IMR-90 (cell line): ENCODE data around the gene PRDM15.

Source experiments
- BHLHE40 ChIP-seq: fragments of 150-350 bp; IDR thresholded peaks from 2 replicates; pipeline ENCODE4 v1.6.1; 2016; ENCODE audit warnings: mild to moderate bottlenecking, low read depth, low read length
- CEBPB ChIP-seq: IDR thresholded peaks from 2 replicates; pipeline ENCODE4 v1.6.1; 2012; ENCODE audit warnings: low read depth, low read length, improper control_type of control experiment
- CHD1 ChIP-seq: IDR thresholded peaks from 2 replicates; pipeline ENCODE4 v1.6.1; 2012; ENCODE audit warnings: low read depth, low read length, improper control_type of control experiment
- FOS ChIP-seq: fragments of 150-350 bp; IDR thresholded peaks from 2 replicates; pipeline ENCODE4 v1.6.1; 2016; ENCODE audit warnings: low read depth, low read length
- MAFK ChIP-seq: IDR thresholded peaks from 2 replicates; pipeline ENCODE4 v1.6.1; 2012; ENCODE audit warnings: low read depth, low read length, improper control_type of control experiment
- MAZ ChIP-seq: IDR thresholded peaks from 2 replicates; pipeline ENCODE4 v1.6.1; 2012; ENCODE audit warnings: low read depth, mild to moderate bottlenecking, low read length, improper control_type of control experiment, moderate library complexity, borderline replicate concordance
- MXI1 ChIP-seq: IDR thresholded peaks from 2 replicates; pipeline ENCODE4 v1.6.1; 2012; ENCODE audit warnings: low read depth, mild to moderate bottlenecking, low read length, moderate library complexity, borderline replicate concordance
- NFE2L2 ChIP-seq: fragments of 150-350 bp; IDR thresholded peaks from 2 replicates; pipeline ENCODE4 v1.6.1; 2016; ENCODE audit warnings: low read depth, mild to moderate bottlenecking, low read length
- POLR2A ChIP-seq: IDR thresholded peaks from 2 replicates; pipeline ENCODE4 v1.6.1; 2012; ENCODE audit warnings: mild to moderate bottlenecking, low read depth, low read length
- SMC3 ChIP-seq: fragments of 150-350 bp; IDR thresholded peaks from 2 replicates; pipeline ENCODE4 v1.6.1; 2016; ENCODE audit warnings: low read depth, mild to moderate bottlenecking, antibody characterized with exemption, low read length, moderate library complexity
- TF ChIP-seq, protein P1 (sequence below): conservative IDR thresholded peaks from 2 replicates; pipeline ENCODE4 v1.5.1; 2012; ENCODE audit warnings: mild to moderate bottlenecking, low read depth, low read length, improper control_type of control experiment
- TF ChIP-seq, protein P2 (sequence below): fragments of 150-350 bp; IDR thresholded peaks from 2 replicates; pipeline ENCODE4 v1.6.1; 2016; ENCODE audit warnings: low read depth, mild to moderate bottlenecking, low read length, moderate library complexity, borderline replicate concordance

DNA sequence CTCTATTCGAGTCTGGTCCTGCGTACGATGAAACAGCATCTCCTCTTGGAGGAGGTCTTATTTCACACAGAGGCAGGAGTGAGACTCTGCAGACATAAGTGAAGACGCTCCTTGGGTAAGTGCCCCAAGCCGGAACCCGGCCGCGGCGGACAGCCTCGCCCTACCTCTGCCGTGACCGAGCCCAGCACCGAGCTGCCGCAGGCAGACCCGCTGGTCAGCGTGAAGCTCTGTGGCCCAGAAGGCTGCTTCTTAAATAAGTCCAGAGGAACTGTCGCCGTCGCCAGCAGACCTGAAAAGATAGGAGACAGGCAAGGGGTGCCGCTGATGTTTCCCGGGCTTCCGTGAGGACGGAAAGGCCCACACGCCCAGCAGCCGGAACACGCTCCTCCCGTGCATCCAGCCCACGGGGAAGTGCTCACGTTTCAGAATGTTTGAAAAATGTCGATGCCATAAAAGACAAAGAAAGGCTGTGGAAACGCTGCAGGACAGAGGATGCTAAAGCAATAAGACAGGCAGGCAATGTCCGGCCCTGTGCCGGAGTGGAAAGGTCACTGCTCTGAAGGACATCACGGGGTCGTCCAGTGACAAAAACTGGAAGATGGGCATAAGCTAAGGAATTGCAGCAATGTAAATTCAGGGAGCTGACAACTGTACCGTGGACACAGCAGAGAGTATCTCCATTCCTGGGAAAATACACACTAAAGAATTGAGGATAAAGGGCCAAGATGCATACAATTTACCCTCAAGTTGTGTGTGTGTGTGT is 28.5 kb upstream of the PRDM15 start:
- TF ChIP-seq, protein P1, sequence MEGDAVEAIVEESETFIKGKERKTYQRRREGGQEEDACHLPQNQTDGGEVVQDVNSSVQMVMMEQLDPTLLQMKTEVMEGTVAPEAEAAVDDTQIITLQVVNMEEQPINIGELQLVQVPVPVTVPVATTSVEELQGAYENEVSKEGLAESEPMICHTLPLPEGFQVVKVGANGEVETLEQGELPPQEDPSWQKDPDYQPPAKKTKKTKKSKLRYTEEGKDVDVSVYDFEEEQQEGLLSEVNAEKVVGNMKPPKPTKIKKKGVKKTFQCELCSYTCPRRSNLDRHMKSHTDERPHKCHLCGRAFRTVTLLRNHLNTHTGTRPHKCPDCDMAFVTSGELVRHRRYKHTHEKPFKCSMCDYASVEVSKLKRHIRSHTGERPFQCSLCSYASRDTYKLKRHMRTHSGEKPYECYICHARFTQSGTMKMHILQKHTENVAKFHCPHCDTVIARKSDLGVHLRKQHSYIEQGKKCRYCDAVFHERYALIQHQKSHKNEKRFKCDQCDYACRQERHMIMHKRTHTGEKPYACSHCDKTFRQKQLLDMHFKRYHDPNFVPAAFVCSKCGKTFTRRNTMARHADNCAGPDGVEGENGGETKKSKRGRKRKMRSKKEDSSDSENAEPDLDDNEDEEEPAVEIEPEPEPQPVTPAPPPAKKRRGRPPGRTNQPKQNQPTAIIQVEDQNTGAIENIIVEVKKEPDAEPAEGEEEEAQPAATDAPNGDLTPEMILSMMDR = no peak
- no peak for TF ChIP-seq POLR2A
- TF ChIP-seq NFE2L2 = no peak
- TF ChIP-seq, protein P2, sequence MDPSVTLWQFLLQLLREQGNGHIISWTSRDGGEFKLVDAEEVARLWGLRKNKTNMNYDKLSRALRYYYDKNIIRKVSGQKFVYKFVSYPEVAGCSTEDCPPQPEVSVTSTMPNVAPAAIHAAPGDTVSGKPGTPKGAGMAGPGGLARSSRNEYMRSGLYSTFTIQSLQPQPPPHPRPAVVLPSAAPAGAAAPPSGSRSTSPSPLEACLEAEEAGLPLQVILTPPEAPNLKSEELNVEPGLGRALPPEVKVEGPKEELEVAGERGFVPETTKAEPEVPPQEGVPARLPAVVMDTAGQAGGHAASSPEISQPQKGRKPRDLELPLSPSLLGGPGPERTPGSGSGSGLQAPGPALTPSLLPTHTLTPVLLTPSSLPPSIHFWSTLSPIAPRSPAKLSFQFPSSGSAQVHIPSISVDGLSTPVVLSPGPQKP = no peak
- no peak for TF ChIP-seq MXI1
- no peak for TF ChIP-seq CEBPB
- no peak for TF ChIP-seq FOS
- no peak for TF ChIP-seq MAFK
- TF ChIP-seq SMC3 = no peak
- no peak for TF ChIP-seq MAZ
- no peak for TF ChIP-seq CHD1
- TF ChIP-seq BHLHE40 = no peak
